DND-41 (cell line): ENCODE results near the gene DACT3.
A peak's percentile ranks its signal among the peaks of the same experiment; 100 is the strongest.

ENCODE experiments used
- ATAC-seq: fragments of 200-7000 bp; cut with Tn5 transposase; 3 replicates; pipeline ENCODE4 v1.9.1; 2021; ENCODE audit warnings: low read depth; ENCODE audit not compliant: insufficient read depth
- DNase-seq: peaks from one replicate; pipeline ENCODE4 v3.0.0-alpha.2; 2020
- H2AFZ ChIP-seq: 2 replicates; pipeline ENCODE4 v1.6.0; 2012; ENCODE audit warnings: low read depth, low read length
- H3K27ac ChIP-seq: 2 replicates; pipeline ENCODE4 v1.5.1; 2012; ENCODE audit warnings: low read length, inconsistent platforms
- H3K27me3 ChIP-seq: fragments of 200-600 bp; sonication (generic); 2 replicates; pipeline ENCODE4 v1.6.0; 2012; ENCODE audit warnings: low read length, mild to moderate bottlenecking, inconsistent platforms; ENCODE audit not compliant: insufficient read depth, poor library complexity
- H3K36me3 ChIP-seq: 2 replicates; pipeline ENCODE4 v1.5.1; 2012; ENCODE audit warnings: low read length, inconsistent platforms; ENCODE audit not compliant: insufficient read depth
- H3K4me1 ChIP-seq: 2 replicates; pipeline ENCODE4 v1.5.1; 2012; ENCODE audit warnings: mild to moderate bottlenecking, low read length; ENCODE audit not compliant: insufficient read depth
- H3K4me2 ChIP-seq: 2 replicates; pipeline ENCODE4 v1.6.0; 2012; ENCODE audit warnings: mild to moderate bottlenecking, moderate library complexity, low read length, inconsistent platforms; ENCODE audit not compliant: insufficient read depth
- H3K4me3 ChIP-seq, 2 experiments: fragments of 200-600 bp in 1 of 2; shearing (Covaris generic) in 1 of 2; 2 replicates each; pipeline ENCODE4 v1.5.1; 2012 to 2016; ENCODE audit warnings: inconsistent platforms in 2 of 2, low read length in 2 of 2, mild to moderate bottlenecking in 2 of 2, low read depth in 1 of 2, moderate library complexity in 1 of 2
- H3K79me2 ChIP-seq: 2 replicates; pipeline ENCODE4 v1.6.0; 2012; ENCODE audit warnings: low read length, inconsistent platforms; ENCODE audit not compliant: insufficient read depth
- H3K9ac ChIP-seq: 2 replicates; pipeline ENCODE4 v1.6.0; 2012; ENCODE audit warnings: low read depth, mild to moderate bottlenecking, inconsistent platforms, low read length, moderate library complexity
- H3K9me3 ChIP-seq: 2 replicates; pipeline ENCODE4 v1.5.1; 2012; ENCODE audit warnings: low read length, moderate library complexity, mild to moderate bottlenecking, inconsistent platforms; ENCODE audit not compliant: insufficient read depth, severe bottlenecking
- H4K20me1 ChIP-seq: 2 replicates; pipeline ENCODE4 v1.6.0; 2012; ENCODE audit warnings: low read length; ENCODE audit not compliant: insufficient read depth
- CTCF ChIP-seq: IDR thresholded peaks from 2 replicates; pipeline ENCODE4 v1.5.1; 2012; ENCODE audit warnings: borderline replicate concordance, low read length, moderate library complexity, mild to moderate bottlenecking; ENCODE audit not compliant: poor library complexity, severe bottlenecking; ENCODE audit errors: extremely low read depth
- EZH2 ChIP-seq: IDR thresholded peaks from 3 replicates; pipeline ENCODE4 v1.6.1; 2012; ENCODE audit warnings: borderline replicate concordance, low read depth, mild to moderate bottlenecking, moderate library complexity, low read length, inconsistent platforms; ENCODE audit not compliant: severe bottlenecking

The DACT3 gene

GRCh38 chr19:46606681-46607447, 54.1 kb downstream of the DACT3 start:
- Histone ChIP-seq H3K4me3 (no peak overlapping the region), H3K9ac (no peak overlapping the region), H3K27me3 (no peaks in the 10 kb centered on the region), H3K36me3 (peaks cover 84% of the 10 kb centered on the region), H4K20me1 (peaks cover 82% of the 10 kb centered on the region), H2AFZ (no peak overlapping the region), H3K9me3 (no peaks in the 10 kb centered on the region), H3K27ac (no peak overlapping the region), H3K4me1 (peaks cover 47% of the 10 kb centered on the region), H3K79me2 (peaks cover 51% of the 10 kb centered on the region), H3K4me2 (no peak overlapping the region)
- ATAC-seq (no peak), DNase-seq (no peak)
- TF ChIP-seq EZH2 (no peak), CTCF (no peak)

DNA sequence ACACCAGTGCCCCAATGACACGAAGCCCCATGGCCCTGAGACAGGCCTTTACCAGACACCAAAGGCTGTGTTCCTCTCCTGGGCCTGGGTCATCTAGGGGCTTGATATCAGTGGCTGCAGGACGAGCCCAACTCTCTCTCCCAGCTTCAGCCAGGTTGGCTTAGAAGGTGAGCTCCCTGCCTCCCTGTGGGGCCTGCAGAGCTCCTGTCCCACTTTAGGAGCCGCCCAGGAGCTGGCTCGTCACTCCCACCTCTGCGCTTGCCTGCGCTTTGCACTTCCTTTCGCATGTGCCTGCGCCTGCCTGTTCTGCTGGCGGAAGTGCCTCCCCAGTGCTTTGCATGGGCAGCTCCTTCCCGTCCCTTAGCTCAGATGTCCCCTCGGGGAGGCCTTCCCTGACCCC, 55.0 kb downstream of the DACT3 start:
- Histone ChIP-seq H3K9ac (no peak overlapping the region), H3K4me2 (no peak overlapping the region), H3K79me2 (peaks cover 59% of the 10 kb centered on the region), H4K20me1 (peaks cover 82% of the 10 kb centered on the region), H3K9me3 (no peaks in the 10 kb centered on the region), H2AFZ (no peak overlapping the region), H3K4me1 (peaks cover 38% of the 10 kb centered on the region), H3K27me3 (no peaks in the 10 kb centered on the region), H3K27ac (no peak overlapping the region), H3K4me3 (no peak overlapping the region), H3K36me3 (peaks cover 84% of the 10 kb centered on the region)
- TF ChIP-seq CTCF: no peak
- TF ChIP-seq EZH2: no peak
- ATAC-seq (no peak), DNase-seq (no peak)

- no peaks in the 10 kb centered on the region for H3K27me3 ChIP-seq
- 0 out of 2 replicates have a peak overlapping the region, but pooled peaks have one; percentile 10 for H3K4me2 ChIP-seq
- H4K20me1 ChIP-seq: peaks cover 82% of the 10 kb centered on the region
- H3K4me3 ChIP-seq: no peak overlapping the region
- no peak overlapping the region for H3K9ac ChIP-seq
- peaks cover 59% of the 10 kb centered on the region for H3K79me2 ChIP-seq
- TF ChIP-seq CTCF (no peak), EZH2 (no peak)
- H3K36me3 ChIP-seq: peaks cover 79% of the 10 kb centered on the region
- H3K27ac ChIP-seq: no peak overlapping the region
- H2AFZ ChIP-seq: no peak overlapping the region
- peaks cover 35% of the 10 kb centered on the region for H3K4me1 ChIP-seq
- H3K9me3 ChIP-seq: no peaks in the 10 kb centered on the region
- DNase-seq: no peak
- ATAC-seq: no peak
Observed at GRCh38 chr19:46605356-46605821, 55.6 kb downstream of the DACT3 start.
